ENCODE results near the gene SH2D3C.

SH2D3C gene

DNA sequence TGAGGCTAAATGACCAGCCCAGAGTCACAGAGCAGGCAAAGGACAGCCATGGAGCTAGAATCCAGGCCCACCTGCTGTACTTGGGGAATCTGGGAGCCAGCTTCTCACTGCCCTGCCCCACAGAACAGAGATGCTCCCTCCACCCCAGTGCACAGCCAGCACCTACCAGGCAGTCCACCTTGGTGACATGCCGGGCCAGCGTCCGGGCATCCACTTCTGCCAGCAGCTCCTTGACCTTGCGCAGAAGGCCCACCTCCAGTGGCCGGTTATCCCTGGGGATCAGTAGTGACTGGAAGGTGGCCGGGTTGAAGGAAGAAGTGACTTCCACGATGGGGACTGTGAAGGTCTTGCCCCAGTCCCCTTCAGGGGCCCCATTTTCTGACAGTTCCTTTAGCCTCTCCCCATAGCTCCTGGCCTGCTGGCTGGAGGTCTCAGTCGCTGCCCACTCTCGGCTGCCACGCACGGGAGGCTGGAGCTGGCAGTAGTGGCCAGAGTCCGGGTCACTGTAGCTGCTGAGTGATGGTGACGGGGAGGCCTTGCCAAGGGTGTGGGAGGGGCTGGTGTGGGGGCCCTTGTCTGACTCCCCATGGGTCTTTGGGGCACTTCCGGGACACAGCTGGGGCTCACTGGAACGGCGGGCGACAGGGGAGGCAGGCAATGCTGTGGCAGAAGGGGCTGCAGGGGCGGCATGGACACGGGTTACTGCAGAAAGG lies 33.9 kb downstream of the SH2D3C start:
- DNase-seq (ENCODE audit: low read depth, low spot score) = no peak

GRCh38 chr9:127742435-127743088 lies 35.9 kb downstream of the SH2D3C start:
- no peak for DNase-seq (ENCODE audit: low read depth, low spot score)

- no peak for DNase-seq (ENCODE audit: low read depth, low spot score)
These were observed 36.5 kb downstream of the SH2D3C start for GRCh38 chr9:127741831-127742434.

DNA sequence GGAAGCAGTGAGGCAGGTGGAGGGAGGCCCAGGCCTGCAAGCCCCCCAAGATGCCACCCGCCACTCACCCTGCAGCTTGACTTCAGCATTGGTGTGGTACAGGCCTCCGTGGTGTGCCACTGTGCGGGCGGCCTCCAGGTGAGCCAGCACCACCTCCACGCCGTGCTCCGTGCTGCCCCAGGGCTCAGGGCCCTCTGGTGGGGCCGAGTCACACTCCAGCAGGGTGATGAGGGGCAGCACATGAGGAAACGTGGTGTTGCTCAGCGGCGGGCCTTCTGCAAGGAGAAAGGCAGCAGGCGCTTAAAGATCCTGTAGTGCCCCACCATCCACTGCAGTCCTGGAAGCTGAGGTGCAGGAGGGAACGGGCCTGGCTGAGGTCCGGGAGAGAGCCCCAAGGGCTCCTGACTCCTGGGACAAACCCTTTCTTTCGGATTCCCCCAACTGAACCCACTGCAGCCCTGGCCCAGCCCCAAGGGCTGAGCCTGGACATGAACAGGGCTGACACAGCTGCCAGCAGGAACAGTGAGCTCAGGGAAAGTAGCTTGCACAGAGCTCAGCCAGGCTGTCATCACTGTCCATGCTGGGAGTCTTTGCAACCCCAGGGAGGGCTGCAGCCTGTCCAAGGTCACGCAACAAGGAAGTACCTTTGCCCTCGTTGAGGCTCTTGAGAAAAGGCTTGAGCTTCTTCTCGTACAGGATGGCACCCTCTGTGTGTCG lies 38.7 kb downstream of the SH2D3C start:
- DNase-seq (ENCODE audit: low read depth, low spot score) = no peak

GRCh38 chr9:127738666-127739065 lies 39.8 kb downstream of the SH2D3C start:
- DNase-seq (ENCODE audit: low read depth, low spot score) = no peak

GRCh38 chr9:127735530-127736185 lies 42.8 kb downstream of the SH2D3C start:
- DNase-seq (ENCODE audit: low read depth, low spot score) = no peak

DNA sequence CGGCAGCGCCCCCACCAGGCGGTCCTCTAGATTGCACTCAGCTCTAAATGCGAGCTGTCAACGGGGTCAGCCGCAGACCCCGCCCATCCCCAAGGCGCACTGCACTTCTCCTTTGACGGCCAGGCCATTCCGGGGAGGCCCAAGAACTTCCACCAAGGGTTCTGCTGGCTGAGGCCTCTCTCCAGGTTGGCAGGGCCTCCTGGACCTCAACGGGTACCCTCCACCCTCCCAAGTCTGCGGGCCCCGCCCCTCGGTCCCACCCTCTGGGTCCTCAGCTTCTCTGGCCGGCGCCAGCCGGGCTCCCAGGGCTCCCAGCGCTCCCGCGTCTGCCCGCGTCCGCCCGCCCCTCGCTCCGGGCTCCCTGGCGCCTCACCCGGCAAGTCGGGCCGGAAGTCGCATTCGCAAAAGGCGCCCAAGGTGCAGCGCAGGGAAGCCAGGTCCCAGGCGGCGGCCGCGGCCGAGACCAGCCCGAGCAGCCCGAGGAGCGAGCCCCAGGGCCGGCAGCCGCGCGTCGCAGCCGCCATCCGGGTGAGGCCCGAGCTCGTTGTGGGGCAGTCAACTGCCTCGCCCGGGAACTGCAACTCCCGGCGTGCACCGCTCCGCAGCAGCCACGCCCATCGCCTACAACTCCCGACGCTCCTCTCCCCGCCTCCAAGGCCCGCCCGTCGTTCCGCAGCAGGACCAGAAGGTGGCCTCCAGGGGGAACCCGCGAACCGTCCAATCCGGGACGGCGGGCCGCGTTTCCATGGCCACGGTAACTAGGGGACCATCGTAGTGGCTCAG lies 43.5 kb downstream of the SH2D3C start, which contains the start of gene TOR2A:
Gene TOR2A (minus strand): TSS at position 548 of the 783 bp plus-strand sequence. CDS start 24 bp downstream, at position 524.
- DNase-seq (ENCODE audit: low read depth, low spot score) = peak; percentile 97

DNA sequence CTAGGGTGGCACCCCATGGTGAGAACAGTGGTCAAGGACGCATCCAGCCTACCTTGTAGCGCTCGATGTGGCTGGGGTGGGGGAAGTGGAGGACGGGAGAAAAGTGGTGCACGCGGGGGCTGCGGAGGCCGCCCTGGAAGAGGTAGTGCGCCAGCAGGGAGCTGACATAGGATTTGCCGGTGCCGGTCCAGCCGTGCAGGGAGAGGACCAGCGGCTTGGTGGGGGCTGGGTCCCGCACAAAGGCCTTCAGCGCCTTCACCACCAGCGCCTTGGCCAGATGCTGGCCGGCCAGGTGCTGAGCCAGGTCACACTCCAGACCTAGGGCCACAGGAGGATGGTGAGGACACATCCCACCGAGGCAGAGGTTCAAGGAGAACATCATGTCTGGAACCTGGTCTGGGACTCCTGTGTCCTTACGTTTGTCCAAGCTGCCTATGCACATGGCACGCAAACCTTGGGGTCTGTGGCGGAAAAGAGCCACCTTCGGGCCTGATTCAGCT lies 44.2 kb downstream of the SH2D3C start:
- no peak for DNase-seq (ENCODE audit: low read depth, low spot score)

- no peak for DNase-seq (ENCODE audit: low read depth, low spot score)
These were observed 44.9 kb downstream of the SH2D3C start for GRCh38 chr9:127733614-127734013.

DNA sequence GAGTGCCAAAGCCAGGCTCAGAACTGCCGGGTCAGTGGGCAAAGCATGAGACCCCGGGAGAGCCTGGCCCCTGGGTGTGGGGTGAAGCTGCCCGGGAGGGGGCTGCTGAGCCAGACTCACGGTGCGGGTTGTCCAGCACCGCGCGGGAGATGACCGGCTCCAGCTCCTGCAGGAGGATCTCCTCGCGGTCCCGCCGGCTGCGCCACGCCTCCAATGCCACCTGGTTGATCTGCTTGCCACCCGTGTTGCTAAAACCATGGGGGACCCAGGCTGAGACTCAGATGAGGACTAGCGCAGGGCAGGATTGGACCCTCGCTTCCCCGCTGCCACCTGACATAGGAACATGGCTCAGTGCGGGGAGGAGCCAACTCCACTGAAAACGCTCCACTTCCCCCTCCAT lies 46.0 kb downstream of the SH2D3C start:
- DNase-seq (ENCODE audit: low read depth, low spot score) = no peak

DNA sequence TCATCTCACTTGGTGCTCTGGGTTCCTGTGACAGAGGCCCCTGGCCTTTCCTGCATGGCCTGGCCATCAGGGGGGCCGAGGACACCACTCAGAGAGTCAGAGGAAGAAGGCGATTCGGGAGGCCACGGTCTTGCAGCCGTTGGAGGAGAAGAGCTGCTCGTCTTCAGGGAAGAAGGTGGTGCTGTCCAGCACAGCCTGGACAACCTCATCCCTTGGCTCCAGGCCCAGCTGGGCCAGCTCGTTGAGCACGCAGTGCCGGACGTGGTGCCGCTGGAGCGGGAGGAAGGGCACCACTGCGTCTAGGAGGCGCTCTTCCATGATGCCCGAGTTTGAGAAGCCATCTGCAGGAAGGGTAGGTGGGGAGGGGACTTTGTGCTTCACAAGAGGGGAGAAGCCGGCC lies 46.5 kb downstream of the SH2D3C start:
- DNase-seq (ENCODE audit: low read depth, low spot score) = no peak

DNA sequence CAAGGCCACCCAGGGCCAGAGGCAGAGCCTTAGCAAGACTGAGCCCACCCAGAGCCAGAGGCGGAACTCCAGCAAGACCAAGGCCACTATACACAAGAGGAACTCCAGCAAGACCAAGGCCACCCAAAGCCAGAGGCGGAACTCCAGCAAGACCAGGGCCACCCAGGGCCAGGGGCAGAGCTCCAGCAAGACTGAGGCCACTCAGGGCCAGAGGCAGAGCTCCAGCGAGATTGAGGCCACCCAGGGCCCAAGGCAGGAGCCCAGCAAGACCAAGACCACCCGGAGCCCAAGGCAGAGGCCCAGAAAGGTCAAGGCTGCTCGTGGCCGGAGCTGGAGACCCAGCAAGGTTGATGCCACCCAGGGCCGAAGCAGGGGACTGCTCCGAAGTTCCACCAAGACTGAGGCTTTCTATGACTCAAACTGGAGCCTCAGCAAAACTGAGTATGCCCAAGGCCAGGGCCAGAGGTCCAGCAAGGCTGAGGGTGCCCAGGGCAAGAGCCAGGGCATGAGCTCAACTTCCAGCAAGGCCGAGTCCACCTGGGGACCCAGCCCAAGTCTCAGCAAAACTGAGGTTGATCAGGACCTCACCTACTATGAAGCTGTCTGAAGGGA lies 47.6 kb downstream of the SH2D3C start:
- no peak for DNase-seq (ENCODE audit: low read depth, low spot score)

- no peak for DNase-seq (ENCODE audit: low read depth, low spot score)
These were observed 48.2 kb downstream of the SH2D3C start for GRCh38 chr9:127730262-127730661.

- DNase-seq (ENCODE audit: low read depth, low spot score) = no peak
These were observed 48.8 kb downstream of the SH2D3C start for GRCh38 chr9:127729522-127730256.

DNA sequence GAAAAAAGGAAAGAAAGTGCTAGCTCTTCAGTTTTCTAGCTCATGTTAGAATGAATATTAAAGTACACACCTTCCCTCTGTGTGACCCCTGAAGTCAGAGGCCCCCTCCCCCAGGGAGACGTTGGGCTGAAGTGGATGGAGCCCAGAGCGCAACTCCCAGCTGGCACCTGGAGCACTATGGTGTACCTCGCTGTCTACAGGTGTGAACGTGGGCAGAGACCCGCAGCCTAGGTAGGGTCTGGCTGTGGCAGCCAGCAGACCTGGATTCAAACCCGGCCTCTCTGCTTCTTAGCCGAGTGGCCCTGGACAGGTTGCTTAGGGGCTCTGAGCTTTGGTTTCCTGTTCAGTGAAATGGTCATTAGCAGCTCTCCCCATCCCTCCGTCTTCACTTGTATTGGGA lies 49.7 kb downstream of the SH2D3C start:
- no peak for DNase-seq (ENCODE audit: low read depth, low spot score)

DNA sequence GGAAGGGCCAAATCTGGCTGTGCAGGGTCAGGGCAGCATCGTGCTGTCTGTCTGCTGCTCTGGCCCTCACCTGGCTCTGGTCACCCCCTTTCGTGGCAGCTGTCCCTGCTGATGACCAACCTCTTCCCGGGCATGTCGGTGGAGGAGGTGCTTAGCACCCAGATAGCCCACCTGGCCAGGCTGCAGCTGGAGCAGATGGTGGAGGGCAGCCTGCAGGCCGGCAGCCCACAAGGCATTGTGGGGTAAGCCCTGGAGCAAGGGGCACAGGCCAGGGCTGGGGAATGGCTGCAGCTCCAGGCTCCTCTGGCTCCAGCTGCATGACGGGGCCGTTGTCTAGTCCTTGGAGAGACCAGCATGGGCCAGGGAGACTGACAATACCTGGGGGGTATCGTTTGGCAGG lies 51.6 kb downstream of the SH2D3C start:
- no peak for DNase-seq (ENCODE audit: low read depth, low spot score)

- DNase-seq (ENCODE audit: low read depth, low spot score) = no peak
These were observed 54.5 kb downstream of the SH2D3C start for GRCh38 chr9:127724012-127724411.

- no peak for DNase-seq (ENCODE audit: low read depth, low spot score)
These were observed 55.0 kb downstream of the SH2D3C start for GRCh38 chr9:127723444-127723843.

DNA sequence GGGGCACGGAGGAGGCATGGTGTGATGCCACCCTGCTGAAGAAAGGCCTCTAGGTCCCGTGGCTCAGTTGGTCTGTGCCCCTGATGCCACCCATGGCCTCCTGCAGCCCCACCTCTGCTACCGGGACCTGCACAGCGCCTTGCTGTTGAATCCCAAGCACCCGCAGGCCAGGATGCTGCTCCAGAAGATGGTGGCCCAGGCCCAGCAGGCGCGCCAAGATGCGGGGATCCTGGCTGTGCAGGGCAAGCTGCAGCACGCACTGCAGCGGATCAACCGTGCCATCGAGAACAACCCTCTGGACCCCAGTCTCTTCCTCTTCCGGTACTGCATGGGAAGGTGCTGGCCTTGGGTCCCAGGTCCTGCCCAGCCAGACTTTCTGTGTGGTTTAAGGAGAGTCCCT lies 55.5 kb downstream of the SH2D3C start:
- no peak for DNase-seq (ENCODE audit: low read depth, low spot score)
